ENCODE measurements around the gene DNAJC7.

DNA sequence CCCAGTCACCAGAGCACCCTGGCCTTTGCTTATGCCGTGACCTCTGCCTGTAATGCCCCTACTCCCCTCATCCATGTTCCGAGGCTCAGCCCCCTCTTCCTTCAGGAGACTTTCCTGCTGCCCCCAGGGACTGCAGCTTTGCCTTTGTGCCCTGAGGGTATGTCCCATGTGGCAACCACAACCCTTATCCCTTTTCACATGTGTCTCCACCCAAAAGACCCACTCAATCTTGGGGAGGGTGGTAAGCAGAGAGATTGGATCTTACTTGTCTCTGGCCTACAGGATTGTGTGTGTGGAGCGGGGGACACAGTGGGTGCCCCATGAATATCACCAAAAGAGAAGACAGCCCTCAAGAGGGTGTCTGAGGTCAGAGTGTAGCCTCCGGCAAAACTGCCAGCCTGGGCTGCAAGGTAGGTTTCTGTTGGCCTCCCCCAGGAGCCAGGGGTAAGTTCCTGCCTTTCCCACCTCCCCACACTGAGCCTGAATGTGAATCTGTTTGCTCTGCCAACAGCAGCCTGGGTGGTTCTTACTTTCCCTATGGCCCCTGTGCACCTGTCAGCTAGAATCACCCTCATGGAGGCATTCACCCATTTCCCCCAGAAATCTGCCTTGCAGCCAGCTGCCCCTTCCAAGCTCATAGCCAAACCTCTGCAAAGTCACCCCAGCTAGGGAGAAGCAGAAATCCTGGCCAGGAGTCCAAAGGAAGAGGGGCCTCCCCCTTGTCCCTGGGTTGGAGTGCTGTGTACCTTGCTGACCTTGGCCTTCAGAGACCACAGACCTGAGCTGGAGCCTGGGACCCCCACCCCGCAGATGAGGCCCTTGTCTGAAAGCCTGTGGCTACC, 44.6 kb upstream of the DNAJC7 start:
- TF ChIP-seq, protein P1, sequence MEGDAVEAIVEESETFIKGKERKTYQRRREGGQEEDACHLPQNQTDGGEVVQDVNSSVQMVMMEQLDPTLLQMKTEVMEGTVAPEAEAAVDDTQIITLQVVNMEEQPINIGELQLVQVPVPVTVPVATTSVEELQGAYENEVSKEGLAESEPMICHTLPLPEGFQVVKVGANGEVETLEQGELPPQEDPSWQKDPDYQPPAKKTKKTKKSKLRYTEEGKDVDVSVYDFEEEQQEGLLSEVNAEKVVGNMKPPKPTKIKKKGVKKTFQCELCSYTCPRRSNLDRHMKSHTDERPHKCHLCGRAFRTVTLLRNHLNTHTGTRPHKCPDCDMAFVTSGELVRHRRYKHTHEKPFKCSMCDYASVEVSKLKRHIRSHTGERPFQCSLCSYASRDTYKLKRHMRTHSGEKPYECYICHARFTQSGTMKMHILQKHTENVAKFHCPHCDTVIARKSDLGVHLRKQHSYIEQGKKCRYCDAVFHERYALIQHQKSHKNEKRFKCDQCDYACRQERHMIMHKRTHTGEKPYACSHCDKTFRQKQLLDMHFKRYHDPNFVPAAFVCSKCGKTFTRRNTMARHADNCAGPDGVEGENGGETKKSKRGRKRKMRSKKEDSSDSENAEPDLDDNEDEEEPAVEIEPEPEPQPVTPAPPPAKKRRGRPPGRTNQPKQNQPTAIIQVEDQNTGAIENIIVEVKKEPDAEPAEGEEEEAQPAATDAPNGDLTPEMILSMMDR (IDR thresholded peaks at IDR 0.05): no peak
- no peak for TF ChIP-seq POLR2A (IDR thresholded peaks at IDR 0.05)

All from upper lobe of left lung (tissue), 4 donors.